ENCODE results near the gene ATP1B1.

- TF ChIP-seq, protein P1, sequence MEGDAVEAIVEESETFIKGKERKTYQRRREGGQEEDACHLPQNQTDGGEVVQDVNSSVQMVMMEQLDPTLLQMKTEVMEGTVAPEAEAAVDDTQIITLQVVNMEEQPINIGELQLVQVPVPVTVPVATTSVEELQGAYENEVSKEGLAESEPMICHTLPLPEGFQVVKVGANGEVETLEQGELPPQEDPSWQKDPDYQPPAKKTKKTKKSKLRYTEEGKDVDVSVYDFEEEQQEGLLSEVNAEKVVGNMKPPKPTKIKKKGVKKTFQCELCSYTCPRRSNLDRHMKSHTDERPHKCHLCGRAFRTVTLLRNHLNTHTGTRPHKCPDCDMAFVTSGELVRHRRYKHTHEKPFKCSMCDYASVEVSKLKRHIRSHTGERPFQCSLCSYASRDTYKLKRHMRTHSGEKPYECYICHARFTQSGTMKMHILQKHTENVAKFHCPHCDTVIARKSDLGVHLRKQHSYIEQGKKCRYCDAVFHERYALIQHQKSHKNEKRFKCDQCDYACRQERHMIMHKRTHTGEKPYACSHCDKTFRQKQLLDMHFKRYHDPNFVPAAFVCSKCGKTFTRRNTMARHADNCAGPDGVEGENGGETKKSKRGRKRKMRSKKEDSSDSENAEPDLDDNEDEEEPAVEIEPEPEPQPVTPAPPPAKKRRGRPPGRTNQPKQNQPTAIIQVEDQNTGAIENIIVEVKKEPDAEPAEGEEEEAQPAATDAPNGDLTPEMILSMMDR (CRISPR knock-in tag; IDR thresholded peaks at IDR 0.05), result no peak
- no peak for TF ChIP-seq POLR2A (IDR thresholded peaks at IDR 0.05; ENCODE audit: insufficient read depth in 1 of 2, low read depth in 2 of 2, low read length in 2 of 2)
- no peak for TF ChIP-seq REST (IDR thresholded peaks at IDR 0.05; ENCODE audit: borderline replicate concordance in 1 of 2, low read depth in 1 of 2, low read length in 2 of 2)
- no peak for TF ChIP-seq KDM4B (CRISPR knock-in tag; IDR thresholded peaks at IDR 0.05)
- TF ChIP-seq ZFAT (CRISPR knock-in tag; conservative IDR thresholded peaks at IDR 0.05), result no peak
- no peak for TF ChIP-seq USF2 (IDR thresholded peaks at IDR 0.05; ENCODE audit: low read depth, low read length)
- TF ChIP-seq USF2 (CRISPR knock-in tag; IDR thresholded peaks at IDR 0.05; ENCODE audit: borderline replicate concordance), result no peak
- no peak for TF ChIP-seq ZSCAN31 (CRISPR knock-in tag; IDR thresholded peaks at IDR 0.05; ENCODE audit: low read depth)
- no peak for TF ChIP-seq TBP (CRISPR knock-in tag; IDR thresholded peaks at IDR 0.05)
- no peak for TF ChIP-seq ZBTB21 (CRISPR knock-in tag; IDR thresholded peaks at IDR 0.05)
- no peak for TF ChIP-seq ELF4 (CRISPR knock-in tag; IDR thresholded peaks at IDR 0.05; ENCODE audit: borderline replicate concordance)
Observed at GRCh38 chr1:169113613-169114119, 7.2 kb downstream of the ATP1B1 start.
